ENCODE measurements around the gene BBLN.
A peak's percentile ranks its signal among the peaks of the same experiment; 100 is the strongest.

BBLN gene

GRCh38 chr9:128163523-128164306 is 3.6 kb downstream of the BBLN start:
- TF ChIP-seq FOXP2 (optimal IDR thresholded peaks at IDR 0.05; ENCODE audit: borderline replicate concordance, extremely low read depth, extremely low read length, insufficient read depth) (no peak), TAF1 (IDR thresholded peaks at IDR 0.05; ENCODE audit: borderline replicate concordance, insufficient read depth, low read length) (no peak), SIN3A (IDR thresholded peaks at IDR 0.05; ENCODE audit: borderline replicate concordance, insufficient read depth, low read length) (no peak), POLR2AphosphoS5 (IDR thresholded peaks at IDR 0.05; ENCODE audit: low read depth, low read length) (no peak), REST (IDR thresholded peaks at IDR 0.05; ENCODE audit: insufficient read depth in 1 of 2, low read depth in 2 of 2, low read length in 2 of 2) (no peak)

- TF ChIP-seq REST (IDR thresholded peaks at IDR 0.05; ENCODE audit: insufficient read depth in 1 of 2, low read depth in 2 of 2, low read length in 2 of 2), result no peak
- TF ChIP-seq POLR2AphosphoS5 (IDR thresholded peaks at IDR 0.05; ENCODE audit: low read depth, low read length), result peak; percentile 19; the same call in 1 of the 2 replicates
Observed at GRCh38 chr9:128164307-128164885, 4.3 kb downstream of the BBLN start.

- TF ChIP-seq SIN3A (IDR thresholded peaks at IDR 0.05; ENCODE audit: borderline replicate concordance, insufficient read depth, low read length) (no peak), TAF1 (IDR thresholded peaks at IDR 0.05; ENCODE audit: borderline replicate concordance, insufficient read depth, low read length) (no peak), FOXP2 (optimal IDR thresholded peaks at IDR 0.05; ENCODE audit: borderline replicate concordance, extremely low read depth, extremely low read length, insufficient read depth) (no peak), POLR2AphosphoS5 (IDR thresholded peaks at IDR 0.05; ENCODE audit: low read depth, low read length) (no peak), REST (IDR thresholded peaks at IDR 0.05; ENCODE audit: insufficient read depth in 1 of 2, low read depth in 2 of 2, low read length in 2 of 2) (no peak)
Observed at GRCh38 chr9:128166169-128166568, 6.1 kb downstream of the BBLN start.

- TF ChIP-seq POLR2AphosphoS5 (IDR thresholded peaks at IDR 0.05; ENCODE audit: low read depth, low read length), result no peak
Observed at GRCh38 chr9:128167209-128167608, 7.1 kb downstream of the BBLN start.

GRCh38 chr9:128168731-128169308 is 8.8 kb downstream of the BBLN start:
- TF ChIP-seq FOXP2 (optimal IDR thresholded peaks at IDR 0.05; ENCODE audit: borderline replicate concordance, extremely low read depth, extremely low read length, insufficient read depth) (no peak), TAF1 (IDR thresholded peaks at IDR 0.05; ENCODE audit: borderline replicate concordance, insufficient read depth, low read length) (no peak), REST (IDR thresholded peaks at IDR 0.05; ENCODE audit: insufficient read depth in 1 of 2, low read depth in 2 of 2, low read length in 2 of 2) (no peak), POLR2AphosphoS5 (IDR thresholded peaks at IDR 0.05; ENCODE audit: low read depth, low read length) (no peak), SIN3A (IDR thresholded peaks at IDR 0.05; ENCODE audit: borderline replicate concordance, insufficient read depth, low read length) (no peak)

Measured in PFSK-1 (cell line).